Activated T-helper 1 cell treated with anti-CD3 and anti-CD28 coated beads, Interleukin-2, amount 50 U/mL, for 16 hours (primary cell): Measurements from ENCODE around the gene PARM1.

Experiments used
- DNase-seq, 2 donors: peaks; one replicate each; pipeline ENCODE4 v3.0.0-alpha.2; 2020; ENCODE audit warnings: low read depth in 1 of 2, low spot score in 1 of 2

PARM1 gene

GRCh38 chr4:74932832-74933561, at the start of gene PARM1:
Gene PARM1, plus strand, starts transcription at chr4:74933116. Its CDS starts 212 bp downstream, at chr4:74933328.
- no peak for DNase-seq

- DNase-seq = no peak
These were observed 48.6 kb upstream of the PARM1 start for GRCh38 chr4:74884266-74884665.

GRCh38 chr4:74886484-74886883, 46.4 kb upstream of the PARM1 start:
- DNase-seq = no peak

GRCh38 chr4:74890341-74890740, 42.6 kb upstream of the PARM1 start:
- no peak for DNase-seq

- no peak for DNase-seq
These were observed 41.9 kb upstream of the PARM1 start for GRCh38 chr4:74891037-74891436.

GRCh38 chr4:74893171-74893570, 39.7 kb upstream of the PARM1 start:
- DNase-seq = no peak

- DNase-seq = no peak
These were observed 36.3 kb upstream of the PARM1 start for GRCh38 chr4:74896595-74896994.

GRCh38 chr4:74897386-74897785, 35.5 kb upstream of the PARM1 start:
- no peak for DNase-seq

- DNase-seq = no peak
These were observed 32.1 kb upstream of the PARM1 start for GRCh38 chr4:74900862-74901261.

GRCh38 chr4:74904509-74905065, 28.3 kb upstream of the PARM1 start:
- no peak for DNase-seq

GRCh38 chr4:74906771-74907170, 26.1 kb upstream of the PARM1 start:
- no peak for DNase-seq

- DNase-seq = no peak
These were observed 13.1 kb upstream of the PARM1 start for GRCh38 chr4:74919783-74920182.

GRCh38 chr4:74920704-74921103, 12.2 kb upstream of the PARM1 start:
- no peak for DNase-seq

GRCh38 chr4:74921490-74921889, 11.4 kb upstream of the PARM1 start:
- no peak for DNase-seq

GRCh38 chr4:74926007-74926406, 6.9 kb upstream of the PARM1 start:
- no peak for DNase-seq

GRCh38 chr4:74930162-74930561, 2.8 kb upstream of the PARM1 start:
- no peak for DNase-seq

- no peak for DNase-seq
These were observed 1.5 kb upstream of the PARM1 start for GRCh38 chr4:74931376-74931775.

- DNase-seq = no peak
These were observed 906 bp upstream of the PARM1 start for GRCh38 chr4:74932010-74932409.

- no peak for DNase-seq
These were observed 673 bp downstream of the PARM1 start for GRCh38 chr4:74933562-74934015.

GRCh38 chr4:74934016-74934831, 1.3 kb downstream of the PARM1 start:
- DNase-seq = no peak

GRCh38 chr4:74934888-74935287, 2.0 kb downstream of the PARM1 start:
- DNase-seq = no peak

- no peak for DNase-seq
These were observed 8.2 kb downstream of the PARM1 start for GRCh38 chr4:74941123-74941522.
